Hepatocyte (in vitro differentiated cells): ENCODE data around the gene TSPAN9. TPM values are rescaled to one million over a fixed set of nuclear protein-coding genes. Genes with fewer than 3 reads are reported as not detected.

Experiments
- DNase-seq: peaks from one replicate; pipeline ENCODE4 v3.0.0-alpha.2; 2016; ENCODE audit warnings: low spot score
- H2AFZ ChIP-seq: fragments of 200-600 bp; sonication (generic); 2 replicates; pipeline ENCODE4 v1.6.0; 2016; ENCODE audit warnings: antibody characterized with exemption, mild to moderate bottlenecking
- H3K27ac ChIP-seq: fragments of 200-600 bp; sonication (generic); 2 replicates; pipeline ENCODE4 v1.5.1; 2016; ENCODE audit warnings: mild to moderate bottlenecking
- H3K27me3 ChIP-seq: fragments of 200-600 bp; sonication (generic); 2 replicates; pipeline ENCODE4 v1.6.1; 2016
- H3K36me3 ChIP-seq: fragments of 200-600 bp; sonication (generic); replicated peaks from 2 replicates; pipeline ENCODE4 v1.5.1; 2016; ENCODE audit warnings: low read depth; ENCODE audit not compliant: insufficient read depth
- H3K4me1 ChIP-seq: fragments of 200-600 bp; sonication (generic); 2 replicates; pipeline ENCODE4 v1.5.1; 2016; ENCODE audit warnings: mild to moderate bottlenecking, moderate library complexity; ENCODE audit not compliant: insufficient read depth
- H3K4me2 ChIP-seq: fragments of 200-600 bp; sonication (generic); 2 replicates; pipeline ENCODE4 v1.6.0; 2016
- H3K4me3 ChIP-seq: fragments of 200-600 bp; sonication (generic); 2 replicates; pipeline ENCODE4 v1.5.1; 2016; ENCODE audit warnings: mild to moderate bottlenecking
- H3K79me2 ChIP-seq: fragments of 200-600 bp; sonication (generic); 2 replicates; pipeline ENCODE4 v1.6.0; 2017; ENCODE audit warnings: mild to moderate bottlenecking
- H3K9me2 ChIP-seq: fragments of 200-600 bp; sonication (generic); replicated peaks from 2 replicates; pipeline ENCODE4 v1.6.0; 2017; ENCODE audit warnings: mild to moderate bottlenecking; ENCODE audit not compliant: insufficient read depth
- H3K9me3 ChIP-seq: fragments of 200-600 bp; sonication (generic); 2 replicates; pipeline ENCODE4 v1.5.1; 2016; ENCODE audit warnings: low read depth, mild to moderate bottlenecking
- H4K20me1 ChIP-seq: fragments of 200-600 bp; sonication (generic); 2 replicates; pipeline ENCODE4 v1.6.0; 2016; ENCODE audit warnings: mild to moderate bottlenecking; ENCODE audit not compliant: insufficient read depth, poor library complexity, severe bottlenecking
- CTCF ChIP-seq: fragments of 200-600 bp; sonication (generic); IDR thresholded peaks from 2 replicates; pipeline ENCODE4 v1.5.1; 2016; ENCODE audit warnings: antibody characterized with exemption, mild to moderate bottlenecking; ENCODE audit not compliant: poor library complexity
- EZH2 ChIP-seq: fragments of 200-600 bp; sonication (generic); IDR thresholded peaks from 2 replicates; pipeline ENCODE4 v1.6.1; 2016; ENCODE audit warnings: antibody characterized with exemption, mild to moderate bottlenecking, borderline replicate concordance
- EZH2phosphoT487 ChIP-seq: fragments of 200-600 bp; sonication (generic); IDR thresholded peaks from one replicate; pipeline ENCODE4 v1.6.1; 2018; ENCODE audit warnings: antibody characterized with exemption, mild to moderate bottlenecking, low read depth, moderate library complexity; ENCODE audit not compliant: unreplicated experiment, severe bottlenecking
- whole genome bisulfite sequencing: methylation state at CpG from one replicate; pipeline ENCODE4 v1.1.6; 2016; ENCODE audit warnings: low lambda C conversion rate; ENCODE audit errors: missing lambda C conversion rate; 5-methylcytosine and 5-hydroxymethylcytosine counted together
- polyA plus RNA-seq: library from polyadenylated mRNA; unstranded; fragments of >200 nt; fragmentation: Nextera tagmentation; extraction: Ambion mirVana; gene quantifications from 2 replicates; pipeline ENCODE4 v1.2.1, GENCODE V29; 2016
- total RNA-seq: library from RNA; depleted of rRNA; stranded (reverse); fragments of >200 nt; gene quantifications from 2 replicates; pipeline ENCODE4 v1.2.3, GENCODE V29; 2014

The TSPAN9 gene
- total and polyA plus RNA-seq, 2 experiments from 2014 or later: 16.6 to 38.6 TPM

- peaks cover 15% of the 10 kb centered on the region for H4K20me1 ChIP-seq
- 65% methylated on average over 7 of the region's 7 CpGs for WGBS
Measured at GRCh38 chr12:3207175-3207574, 130.0 kb downstream of the TSPAN9 start.

GRCh38 chr12:3207858-3208257 lies 130.7 kb downstream of the TSPAN9 start:
- no peak overlapping the region for H2AFZ ChIP-seq
- no peaks in the 10 kb centered on the region for H3K27me3 ChIP-seq
- H4K20me1 ChIP-seq: peaks cover 9% of the 10 kb centered on the region

More at GRCh38 chr12:3207175-3207574, 130.0 kb downstream of the TSPAN9 start:
- Histone ChIP-seq H3K9me3 (no peaks in the 10 kb centered on the region), H3K27me3 (peaks cover 1% of the 10 kb centered on the region), H3K4me2 (no peak overlapping the region), H3K27ac (no peak overlapping the region), H2AFZ (no peak overlapping the region), H3K9me2 (no peaks in the 10 kb centered on the region), H3K79me2 (peaks cover 4% of the 10 kb centered on the region), H3K4me3 (no peak overlapping the region), H3K36me3 (no peaks in the 10 kb centered on the region), H3K4me1 (no peaks in the 10 kb centered on the region)
- TF ChIP-seq EZH2phosphoT487 (no peak), EZH2 (no peak), CTCF (no peak)
- DNase-seq: no peak

GRCh38 chr12:3213188-3213587 lies 136.0 kb downstream of the TSPAN9 start:
- no peak overlapping the region for H3K4me3 ChIP-seq
- H3K9me3 ChIP-seq: no peaks in the 10 kb centered on the region
- H3K27me3 ChIP-seq: no peaks in the 10 kb centered on the region
- H3K4me2 ChIP-seq: no peak overlapping the region
- no peak overlapping the region for H2AFZ ChIP-seq
- no peaks in the 10 kb centered on the region for H3K4me1 ChIP-seq
- no peaks in the 10 kb centered on the region for H3K9me2 ChIP-seq
- no peaks in the 10 kb centered on the region for H3K79me2 ChIP-seq
- H3K27ac ChIP-seq: no peak overlapping the region
- no peaks in the 10 kb centered on the region for H4K20me1 ChIP-seq
- no peak for DNase-seq
- WGBS: 70% methylated on average over 9 of the region's 9 CpGs
- TF ChIP-seq EZH2phosphoT487 (no peak), EZH2 (no peak), CTCF (no peak)
- no peaks in the 10 kb centered on the region for H3K36me3 ChIP-seq

More at GRCh38 chr12:3207858-3208257, 130.7 kb downstream of the TSPAN9 start:
- TF ChIP-seq CTCF: peak; percentile 10
- no peak for TF ChIP-seq EZH2phosphoT487
- no peaks in the 10 kb centered on the region for H3K36me3 ChIP-seq
- H3K27ac ChIP-seq: no peak overlapping the region
- H3K4me2 ChIP-seq: no peak overlapping the region
- H3K9me2 ChIP-seq: no peaks in the 10 kb centered on the region
- no peaks in the 10 kb centered on the region for H3K9me3 ChIP-seq
- WGBS: 87% methylated on average over 13 of the region's 13 CpGs
- H3K79me2 ChIP-seq: peaks cover 4% of the 10 kb centered on the region
- DNase-seq: no peak
- no peak overlapping the region for H3K4me3 ChIP-seq
- no peaks in the 10 kb centered on the region for H3K4me1 ChIP-seq

- no peaks in the 10 kb centered on the region for H3K27me3 ChIP-seq
Measured at GRCh38 chr12:3213768-3214167, 136.6 kb downstream of the TSPAN9 start.

More at GRCh38 chr12:3213768-3214167, 136.6 kb downstream of the TSPAN9 start:
- Histone ChIP-seq H3K4me2 (no peak overlapping the region), H3K9me2 (no peaks in the 10 kb centered on the region), H3K36me3 (no peaks in the 10 kb centered on the region), H4K20me1 (no peaks in the 10 kb centered on the region), H3K4me3 (no peak overlapping the region), H3K9me3 (no peaks in the 10 kb centered on the region), H3K27ac (no peak overlapping the region), H3K79me2 (no peaks in the 10 kb centered on the region), H2AFZ (no peak overlapping the region), H3K4me1 (peaks cover 2% of the 10 kb centered on the region)
- WGBS: 96% methylated on average over 5 of the region's 5 CpGs
- no peak for DNase-seq
- TF ChIP-seq CTCF (no peak), EZH2 (no peak), EZH2phosphoT487 (no peak)
